HAP-1 (cell line): ENCODE measurements around the gene DUSP14.
A peak's percentile ranks its signal among the peaks of the same experiment; 100 is the strongest.

ENCODE experiments used
- DNase-seq, 2 experiments: peaks; one replicate each; pipeline ENCODE4 v3.0.0-alpha.2; 2016 to 2020; ENCODE audit warnings: low spot score in 2 of 2
- H3K27me3 ChIP-seq: fragments of 250-450 bp; sonication (Bioruptor Pico); 2 replicates; pipeline ENCODE4 v1.5.1; 2020; ENCODE audit warnings: low read depth, mild to moderate bottlenecking, moderate library complexity
- H3K36me3 ChIP-seq: fragments of 250-450 bp; sonication (Bioruptor Pico); replicated peaks from 2 replicates; pipeline ENCODE4 v1.5.1; 2020; ENCODE audit warnings: mild to moderate bottlenecking
- H3K4me1 ChIP-seq: fragments of 250-450 bp; sonication (Bioruptor Pico); 2 replicates; pipeline ENCODE4 v1.5.1; 2020; ENCODE audit warnings: mild to moderate bottlenecking
- H3K4me3 ChIP-seq: fragments of 250-450 bp; sonication (Bioruptor Pico); 2 replicates; pipeline ENCODE4 v1.5.1; 2020; ENCODE audit warnings: mild to moderate bottlenecking, moderate library complexity
- H3K9me3 ChIP-seq: fragments of 250-450 bp; sonication (Bioruptor Pico); 2 replicates; pipeline ENCODE4 v1.5.1; 2020; ENCODE audit warnings: mild to moderate bottlenecking, moderate library complexity
- in situ Hi-C: fragments of 300-500 bp; cut with MboI; formaldehyde crosslinking; loops from 3 replicates; pipeline ENCODE4 v1.14.3; 2020; ENCODE audit warnings: low sequenced_read_pairs, inconsistent platforms, mixed read lengths

The DUSP14 gene

GRCh38 chr17:37475731-37476420 lies 13.8 kb upstream of the DUSP14 start:
- in situ Hi-C loops, result no loop called here
- Histone ChIP-seq H3K4me3 (no peak overlapping the region), H3K36me3 (peaks cover 79% of the 10 kb centered on the region), H3K4me1 (no peaks in the 10 kb centered on the region), H3K27me3 (no peaks in the 10 kb centered on the region), H3K9me3 (no peaks in the 10 kb centered on the region)
- no peak for DNase-seq

- H3K4me1 ChIP-seq, result no peaks in the 10 kb centered on the region
- in situ Hi-C loops, result no loop called here
- no peak overlapping the region for H3K4me3 ChIP-seq
- H3K36me3 ChIP-seq, result peaks cover 72% of the 10 kb centered on the region
- no peaks in the 10 kb centered on the region for H3K27me3 ChIP-seq
- no peaks in the 10 kb centered on the region for H3K9me3 ChIP-seq
- DNase-seq, result no peak
Measured at GRCh38 chr17:37476431-37477120, 13.1 kb upstream of the DUSP14 start.

- Histone ChIP-seq H3K4me3 (no peak overlapping the region), H3K9me3 (no peaks in the 10 kb centered on the region), H3K27me3 (no peaks in the 10 kb centered on the region), H3K36me3 (peaks cover 61% of the 10 kb centered on the region), H3K4me1 (peaks cover 3% of the 10 kb centered on the region)
- in situ Hi-C loops, result no loop called here
- DNase-seq, result no peak
Measured at GRCh38 chr17:37478187-37478586, 11.5 kb upstream of the DUSP14 start.

GRCh38 chr17:37479025-37479424 lies 10.7 kb upstream of the DUSP14 start:
- no peak for DNase-seq
- in situ Hi-C loops, result no loop called here
- peaks cover 11% of the 10 kb centered on the region for H3K4me1 ChIP-seq

GRCh38 chr17:37480427-37480826 lies 9.3 kb upstream of the DUSP14 start:
- H3K36me3 ChIP-seq, result peaks cover 40% of the 10 kb centered on the region
- no peak overlapping the region for H3K4me3 ChIP-seq
- in situ Hi-C loops, result no loop called here
- H3K27me3 ChIP-seq, result no peaks in the 10 kb centered on the region
- H3K9me3 ChIP-seq, result no peaks in the 10 kb centered on the region
- DNase-seq, result no peak
- H3K4me1 ChIP-seq, result peaks cover 11% of the 10 kb centered on the region

More at GRCh38 chr17:37479025-37479424, 10.7 kb upstream of the DUSP14 start:
- no peaks in the 10 kb centered on the region for H3K27me3 ChIP-seq
- H3K36me3 ChIP-seq, result peaks cover 52% of the 10 kb centered on the region
- H3K4me3 ChIP-seq, result no peak overlapping the region
- no peaks in the 10 kb centered on the region for H3K9me3 ChIP-seq

GRCh38 chr17:37481001-37481665 lies 8.6 kb upstream of the DUSP14 start:
- in situ Hi-C loops, result no loop called here
- H3K9me3 ChIP-seq, result no peaks in the 10 kb centered on the region

GRCh38 chr17:37483311-37484039 lies 6.2 kb upstream of the DUSP14 start:
- Histone ChIP-seq H3K4me3 (no peak overlapping the region), H3K4me1 (peaks cover 32% of the 10 kb centered on the region), H3K9me3 (no peaks in the 10 kb centered on the region), H3K36me3 (peaks cover 13% of the 10 kb centered on the region), H3K27me3 (no peaks in the 10 kb centered on the region)
- DNase-seq, result no peak
- in situ Hi-C loops, result no loop called here

More at GRCh38 chr17:37481001-37481665, 8.6 kb upstream of the DUSP14 start:
- no peaks in the 10 kb centered on the region for H3K27me3 ChIP-seq
- peaks cover 33% of the 10 kb centered on the region for H3K36me3 ChIP-seq
- no peak for DNase-seq
- H3K4me1 ChIP-seq, result peaks cover 16% of the 10 kb centered on the region
- H3K4me3 ChIP-seq, result no peak overlapping the region

GRCh38 chr17:37485938-37486570 lies 3.6 kb upstream of the DUSP14 start:
- no peak for DNase-seq
- in situ Hi-C loops, result no loop called here
- no peaks in the 10 kb centered on the region for H3K36me3 ChIP-seq
- H3K27me3 ChIP-seq, result no peaks in the 10 kb centered on the region
- no peak overlapping the region for H3K4me3 ChIP-seq
- H3K4me1 ChIP-seq, result peaks cover 35% of the 10 kb centered on the region
- H3K9me3 ChIP-seq, result no peaks in the 10 kb centered on the region

GRCh38 chr17:37488009-37488604 lies 1.6 kb upstream of the DUSP14 start:
- Histone ChIP-seq H3K27me3 (no peaks in the 10 kb centered on the region), H3K9me3 (no peaks in the 10 kb centered on the region), H3K36me3 (no peaks in the 10 kb centered on the region), H3K4me3 (peak overlapping the region; percentile 58), H3K4me1 (peaks cover 43% of the 10 kb centered on the region)
- DNase-seq, result peak; percentile 74 to 93
- in situ Hi-C loops, result no loop called here

GRCh38 chr17:37488607-37489196 lies 989 bp upstream of the DUSP14 start:
- Histone ChIP-seq H3K27me3 (no peaks in the 10 kb centered on the region), H3K36me3 (no peaks in the 10 kb centered on the region), H3K4me3 (peak overlapping the region; percentile 58), H3K9me3 (no peaks in the 10 kb centered on the region), H3K4me1 (peaks cover 37% of the 10 kb centered on the region)
- peak; percentile 32 to 72 for DNase-seq
- in situ Hi-C loops, result no loop called here

- in situ Hi-C loops, result no loop called here
- peaks cover 46% of the 10 kb centered on the region for H3K4me1 ChIP-seq
- H3K27me3 ChIP-seq, result no peaks in the 10 kb centered on the region
- H3K36me3 ChIP-seq, result no peaks in the 10 kb centered on the region
- H3K4me3 ChIP-seq, result peak overlapping the region; percentile 56
- H3K9me3 ChIP-seq, result no peaks in the 10 kb centered on the region
- peak; percentile 52 to 84 for DNase-seq
Measured at GRCh38 chr17:37490022-37490587, 414 bp downstream of the DUSP14 start.
